Measurements from ENCODE around the gene IFFO2.

IFFO2 gene

DNA sequence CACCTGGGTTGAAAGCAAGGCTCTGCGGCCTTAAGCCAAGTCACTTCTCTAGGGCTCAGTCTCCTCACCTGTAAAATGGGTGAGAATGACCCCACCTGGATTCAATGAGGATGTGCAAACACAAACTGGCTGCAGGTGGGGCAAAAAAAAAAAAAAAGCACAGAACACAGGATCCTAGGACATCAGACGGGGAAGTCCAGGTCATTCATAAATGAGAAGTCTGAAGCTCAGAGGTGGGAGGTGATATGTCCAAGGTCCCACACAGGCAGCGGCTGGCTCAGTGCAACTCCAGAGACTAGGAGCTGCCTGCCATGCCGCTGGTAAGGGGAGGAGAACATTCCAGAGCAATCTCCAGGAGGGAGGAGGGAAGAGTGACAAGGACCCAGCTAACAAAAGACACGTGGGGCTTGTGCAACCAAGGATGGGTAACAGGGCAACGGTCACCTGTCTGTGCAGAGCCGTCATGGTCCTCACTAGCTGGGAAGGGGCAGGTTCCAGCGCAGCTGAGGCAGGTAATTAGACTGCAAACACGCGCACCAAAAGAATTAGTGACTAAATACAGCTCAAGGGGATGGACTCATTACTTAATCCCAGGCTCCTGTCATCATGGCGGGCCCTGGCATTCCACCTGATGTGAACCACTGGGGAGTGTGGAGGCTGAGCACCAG lies 19.5 kb downstream of the IFFO2 start:
- DNase-seq (ENCODE audit: low spot score): no peak

DNA sequence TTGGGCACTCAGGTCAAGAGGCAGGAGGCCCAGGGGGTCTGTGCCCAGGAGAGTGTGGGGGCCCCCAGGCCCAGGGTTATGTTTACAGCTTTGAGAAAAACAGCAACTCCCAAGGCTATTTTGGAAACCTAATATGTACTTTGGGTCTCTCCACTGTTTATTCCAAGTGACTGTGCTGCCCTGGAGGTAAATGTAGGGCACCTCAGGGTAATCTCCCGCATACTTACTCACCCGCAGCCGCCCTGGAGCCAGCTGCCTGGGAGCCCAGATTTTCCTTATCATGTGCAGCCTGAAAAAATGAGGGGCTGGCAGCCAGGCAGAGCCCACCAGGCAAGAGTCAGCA lies 20.0 kb downstream of the IFFO2 start:
- DNase-seq (ENCODE audit: low spot score): no peak

DNA sequence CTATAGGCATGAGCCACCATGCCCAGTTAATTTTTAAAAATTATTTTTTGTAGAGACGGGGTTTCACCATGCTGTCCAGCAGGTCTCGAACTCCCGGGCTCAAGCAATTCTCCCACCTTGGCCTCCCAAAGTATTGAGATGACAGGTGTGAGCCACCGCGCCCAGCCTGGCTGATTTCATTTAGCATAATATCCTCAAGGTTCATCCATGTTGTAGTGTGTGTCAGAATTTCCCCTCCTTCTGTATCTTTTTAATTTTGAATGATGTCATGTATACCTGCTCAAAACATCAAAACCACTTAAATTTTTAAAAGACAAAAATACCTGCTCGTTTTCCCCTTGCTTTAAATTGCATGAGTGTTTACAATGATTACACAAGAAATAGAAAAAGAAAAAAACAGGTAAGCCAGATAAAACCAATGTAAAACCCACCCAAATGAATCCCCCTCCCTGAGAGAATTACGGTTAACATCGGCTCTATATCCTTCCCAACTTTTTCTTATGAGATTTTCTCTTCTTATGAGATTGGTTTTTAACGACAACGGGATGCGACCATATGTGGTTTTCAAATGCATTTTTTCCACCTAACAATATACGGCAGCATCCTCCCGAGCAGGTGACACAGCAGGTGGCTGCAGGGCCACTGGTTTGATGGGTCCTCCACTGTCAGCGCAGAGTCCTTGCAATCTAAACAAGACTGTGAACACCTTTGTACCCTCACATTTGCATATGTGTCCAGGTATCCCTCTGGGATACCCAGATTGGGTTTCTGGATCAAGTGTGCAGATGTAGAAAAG lies 22.1 kb downstream of the IFFO2 start:
- no peak for DNase-seq (ENCODE audit: low spot score)

DNA sequence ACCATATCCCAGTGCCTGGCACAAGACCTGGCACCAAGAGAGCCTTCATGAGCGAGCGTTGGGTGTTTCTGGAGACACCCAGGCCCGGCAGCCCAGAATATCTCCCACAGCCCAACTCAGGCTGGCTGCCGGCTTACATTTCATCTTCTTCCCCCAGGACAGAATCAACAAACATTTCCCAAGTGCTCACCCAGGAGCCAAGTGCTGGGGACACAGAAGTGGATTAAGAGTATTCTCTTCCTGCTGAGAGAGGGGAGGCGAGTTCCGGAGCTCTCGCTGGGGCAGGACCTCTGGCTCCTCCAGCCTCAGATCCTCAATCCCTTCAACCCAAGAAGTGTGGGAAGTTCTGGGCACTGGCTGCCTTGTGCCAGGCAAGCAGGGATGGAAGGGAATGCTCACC lies 23.6 kb downstream of the IFFO2 start:
- DNase-seq (ENCODE audit: low spot score): no peak

DNA sequence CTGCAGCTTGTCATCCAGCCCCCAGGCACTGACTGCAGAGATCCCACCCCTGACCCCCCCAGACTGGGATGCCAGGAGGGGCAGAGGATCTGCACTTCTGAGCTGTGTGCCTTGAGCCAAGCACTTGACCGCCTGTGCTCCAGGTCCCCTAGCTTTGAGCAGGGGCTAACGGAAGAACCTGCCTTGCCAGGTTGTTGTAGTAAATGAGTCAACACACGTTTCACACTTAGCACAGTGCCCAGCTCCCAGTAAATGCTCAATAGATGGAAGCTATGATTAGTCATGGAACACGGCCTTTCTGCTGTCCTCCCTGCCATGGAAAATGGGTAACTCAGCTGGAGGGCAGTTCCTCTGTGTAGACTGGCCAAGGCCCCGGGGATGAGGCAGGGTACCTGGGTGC lies 24.1 kb downstream of the IFFO2 start:
- DNase-seq (ENCODE audit: low spot score): no peak

DNA sequence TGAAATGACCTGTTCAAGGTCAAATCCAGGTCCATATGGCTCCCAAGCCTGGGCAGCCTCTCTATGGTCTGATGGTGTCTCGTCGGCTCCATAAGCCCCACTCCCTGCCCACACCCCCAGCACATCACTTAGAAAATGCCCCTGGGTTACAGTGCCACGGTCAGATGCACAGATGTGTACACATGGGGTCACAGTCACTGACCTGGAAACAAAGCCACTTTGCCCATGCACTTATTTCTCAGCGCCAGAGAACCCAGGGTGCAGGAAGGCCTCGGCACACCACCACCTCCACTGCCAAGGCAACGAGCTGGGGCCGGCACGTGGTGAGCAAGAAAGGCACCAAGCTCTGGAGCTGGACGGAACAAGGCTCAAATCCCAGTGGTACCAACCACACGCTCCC lies 24.7 kb downstream of the IFFO2 start:
- no peak for DNase-seq (ENCODE audit: low spot score)

DNA sequence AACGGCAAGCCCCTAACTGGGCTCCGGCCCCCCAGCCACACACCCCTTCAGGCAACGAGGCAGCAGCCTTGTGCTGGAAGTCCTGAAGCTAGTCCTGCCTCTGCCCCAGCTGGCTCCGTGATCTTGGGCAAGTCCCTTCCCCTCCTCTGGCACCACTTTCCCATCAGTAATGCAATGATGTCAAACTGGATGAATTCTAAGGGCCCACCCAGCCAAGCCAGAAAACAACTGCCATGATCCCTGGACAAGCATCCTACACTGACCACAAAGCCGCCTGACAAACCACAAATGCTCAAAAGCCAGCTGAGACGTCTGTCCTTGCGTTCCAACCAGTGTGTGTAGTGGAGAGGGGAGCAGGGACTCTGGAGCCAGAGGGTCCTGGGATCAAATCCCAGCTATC lies 26.8 kb downstream of the IFFO2 start:
- DNase-seq (ENCODE audit: low spot score): peak; percentile 73

DNA sequence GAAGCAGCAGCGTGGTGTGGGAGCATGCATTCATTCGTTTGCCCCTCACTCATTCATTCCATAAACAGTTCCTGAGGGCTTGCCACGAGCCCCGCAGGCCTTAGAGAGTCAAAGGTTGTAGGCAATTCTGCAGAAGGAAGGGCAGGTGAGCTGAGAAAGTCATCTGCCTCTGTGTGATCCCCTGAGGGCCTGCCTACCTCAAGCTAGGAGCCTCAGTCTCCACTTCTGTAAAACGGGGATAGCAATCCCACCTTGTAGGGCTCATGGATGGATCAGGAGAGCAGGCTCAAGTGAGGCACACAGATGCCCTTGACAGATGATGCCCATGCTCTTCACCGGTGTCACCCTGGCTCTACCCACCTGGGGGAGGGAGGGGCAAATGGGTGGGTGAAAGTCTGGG lies 27.5 kb downstream of the IFFO2 start:
- no peak for DNase-seq (ENCODE audit: low spot score)

DNA sequence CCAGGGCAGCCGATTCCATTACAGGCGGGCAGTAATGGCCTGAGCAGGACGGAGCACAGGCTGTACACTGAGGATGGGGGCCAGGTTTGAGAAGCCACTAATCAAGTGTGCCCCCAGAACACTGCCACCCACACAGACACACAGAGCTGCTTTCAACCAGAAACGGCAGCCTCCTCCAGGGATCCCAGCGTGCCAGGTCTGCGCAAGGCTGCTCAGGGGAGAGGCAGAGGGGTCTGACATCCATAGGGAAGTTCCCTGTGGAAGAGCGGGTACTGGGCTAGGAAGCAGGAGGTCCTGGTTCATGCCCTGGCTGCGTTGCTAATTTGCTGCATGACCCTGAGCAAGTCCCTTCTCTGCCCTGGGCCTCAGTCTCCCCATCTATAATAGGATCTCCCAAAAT lies 28.1 kb downstream of the IFFO2 start:
- no peak for DNase-seq (ENCODE audit: low spot score)

DNA sequence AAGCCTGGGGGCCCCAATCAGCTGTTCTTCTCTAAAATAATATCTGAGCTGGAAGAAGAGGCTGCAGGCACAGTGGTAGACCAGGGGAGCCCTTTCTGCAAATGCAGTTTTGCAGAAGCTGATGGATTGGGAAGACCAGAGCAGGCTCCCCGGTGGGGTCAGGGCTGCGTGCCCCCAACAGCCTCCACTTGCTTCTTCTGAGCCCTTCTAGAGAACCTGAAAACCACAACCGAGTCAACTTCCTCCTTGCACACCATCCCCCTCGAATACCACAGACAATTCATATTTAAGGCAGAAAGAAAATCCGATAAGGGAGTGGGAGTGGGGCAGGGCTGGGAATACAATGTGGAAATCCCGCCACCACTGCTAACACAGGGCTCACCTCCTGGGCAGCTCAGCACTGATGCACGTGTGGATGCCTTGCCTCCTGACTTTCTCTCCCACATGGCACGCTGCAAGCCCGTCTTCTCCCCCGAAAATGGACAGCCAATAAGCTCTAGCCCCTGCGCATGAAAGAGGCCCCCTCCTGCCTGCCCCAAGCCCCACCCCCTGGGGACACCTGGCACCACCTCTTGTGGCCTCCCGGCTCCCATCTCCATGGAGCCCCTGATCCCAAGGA lies 28.7 kb downstream of the IFFO2 start:
- no peak for DNase-seq (ENCODE audit: low spot score)

DNA sequence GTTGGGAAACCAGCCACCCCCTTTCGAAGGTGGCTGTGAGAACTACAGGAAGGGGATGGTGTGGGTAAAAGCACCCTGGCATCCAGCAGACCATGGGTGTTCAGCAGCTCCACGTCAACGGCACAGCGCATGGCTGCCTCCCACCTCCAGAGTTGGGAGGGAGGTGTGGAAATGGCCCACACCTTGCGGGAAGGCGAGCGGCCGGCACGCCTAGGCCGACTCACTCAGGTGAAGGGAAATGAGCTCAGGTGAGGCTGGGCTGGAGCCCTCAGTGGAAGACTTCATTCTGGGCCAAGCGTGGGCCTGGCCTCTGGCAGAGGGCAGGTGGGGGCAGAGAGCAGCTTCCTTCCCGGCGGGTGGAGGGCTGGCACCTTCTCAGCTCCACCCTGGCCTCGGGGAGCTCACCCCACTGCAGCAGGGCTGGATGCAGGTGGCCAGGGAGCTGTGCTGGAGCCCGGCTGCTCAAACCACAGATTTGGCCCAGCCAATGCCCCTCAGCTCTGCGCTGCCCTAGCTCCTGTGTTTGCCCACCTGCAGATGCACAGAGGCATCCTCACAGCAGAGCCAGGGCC lies 29.3 kb downstream of the IFFO2 start:
- no peak for DNase-seq (ENCODE audit: low spot score)

DNA sequence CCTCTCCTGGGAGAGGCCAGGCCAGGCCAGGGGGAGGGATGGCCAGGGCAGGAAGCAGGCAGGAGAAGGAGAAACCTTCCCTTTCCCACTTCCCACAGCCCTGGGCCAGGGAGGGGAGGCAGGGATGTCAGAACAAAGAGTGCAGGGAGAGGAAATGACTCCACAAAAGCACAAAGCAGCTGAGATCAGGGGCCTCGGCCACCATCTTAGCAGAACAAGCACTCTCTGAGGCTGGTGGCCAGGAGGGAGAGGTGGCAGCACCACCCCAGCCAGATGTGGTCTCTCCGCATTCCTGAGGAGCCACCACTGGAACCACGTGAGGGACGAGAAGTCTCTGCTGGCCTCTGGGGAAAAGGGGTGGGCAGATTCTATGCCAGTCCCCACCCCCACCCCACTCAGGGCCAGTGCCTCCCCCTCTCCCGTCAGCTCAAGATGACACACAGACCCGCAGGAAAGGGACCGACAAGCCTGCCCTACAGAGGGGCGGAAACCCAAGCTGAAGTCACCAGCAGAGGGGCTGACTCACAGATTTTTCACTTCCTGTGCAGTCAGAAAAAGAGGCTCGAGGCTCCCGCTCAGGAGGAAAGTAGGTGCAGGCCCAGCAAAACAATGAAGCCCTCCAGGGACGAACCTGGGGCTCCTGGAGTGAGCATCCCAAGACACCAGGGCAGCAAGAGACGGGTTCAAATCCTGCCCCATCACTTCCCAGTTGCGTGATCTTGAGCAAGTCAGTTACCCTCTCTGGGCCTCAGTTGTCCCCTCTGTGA lies 30.0 kb downstream of the IFFO2 start:
- peak; percentile 99 for DNase-seq (ENCODE audit: low spot score)

DNA sequence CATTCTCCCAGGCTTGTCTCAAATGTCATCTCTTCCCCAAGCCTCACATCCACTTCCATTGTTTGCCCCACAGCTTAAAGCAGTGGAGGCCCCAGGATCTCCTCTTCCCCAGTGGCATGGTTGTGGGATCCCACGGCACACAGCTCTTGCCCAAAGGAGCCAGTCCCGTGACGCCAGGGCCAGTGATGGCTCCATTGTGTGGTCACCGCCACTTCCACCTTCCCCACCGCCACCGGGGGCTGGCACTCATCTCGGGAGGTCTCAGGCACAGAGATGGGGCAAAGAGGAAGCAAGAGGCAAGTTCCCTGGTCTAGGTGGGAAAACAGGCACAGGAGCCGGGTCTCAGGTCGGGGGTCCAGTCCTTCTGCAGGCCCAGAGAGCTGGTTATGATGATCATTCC lies 31.2 kb downstream of the IFFO2 start:
- no peak for DNase-seq (ENCODE audit: low spot score)

DNA sequence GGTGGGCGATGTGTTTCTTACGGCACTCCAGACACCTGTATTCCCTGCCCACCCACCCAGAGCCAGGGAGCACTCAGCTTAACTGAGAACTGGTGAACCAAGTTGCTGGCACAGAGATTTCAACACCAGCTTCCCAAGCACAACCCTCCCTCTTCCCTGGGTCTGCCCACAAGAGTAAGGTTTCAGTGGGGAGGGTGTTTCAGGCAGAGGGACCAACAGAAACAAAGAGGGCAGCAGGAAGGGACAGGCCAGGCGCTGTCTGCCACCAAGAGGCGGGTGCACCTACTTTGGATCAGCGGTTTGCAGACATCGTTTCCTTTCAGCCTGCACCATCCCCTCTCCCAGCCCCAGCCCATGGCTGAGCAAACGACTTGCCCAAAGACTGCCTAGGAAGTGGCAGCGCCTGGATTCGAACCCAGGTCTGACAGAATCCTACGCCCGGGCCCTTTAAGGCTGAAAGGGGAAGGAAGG lies 32.2 kb downstream of the IFFO2 start:
- DNase-seq (ENCODE audit: low spot score): no peak

DNA sequence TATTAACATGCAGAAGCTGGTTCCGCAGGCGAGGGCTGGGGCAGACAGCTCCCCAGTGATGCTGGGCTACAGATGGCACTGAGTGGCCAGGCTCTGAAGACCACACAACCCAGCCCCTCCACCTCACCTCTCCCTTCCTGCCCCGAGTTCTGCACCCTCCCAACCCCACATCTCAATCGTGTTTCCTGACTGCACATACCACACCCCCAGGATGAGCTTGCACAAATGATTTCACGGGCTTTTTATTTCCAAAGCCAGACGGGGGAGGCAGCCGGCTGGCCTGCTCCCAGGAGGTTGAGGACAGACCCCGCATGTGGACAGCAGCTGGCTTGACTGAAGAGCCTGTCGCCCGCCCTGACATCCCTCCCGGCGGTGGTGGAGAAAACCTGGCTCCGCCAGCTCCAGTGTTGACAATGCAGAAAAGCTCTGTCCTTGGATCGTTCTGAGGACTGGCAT lies 32.7 kb downstream of the IFFO2 start:
- DNase-seq (ENCODE audit: low spot score): no peak

DNA sequence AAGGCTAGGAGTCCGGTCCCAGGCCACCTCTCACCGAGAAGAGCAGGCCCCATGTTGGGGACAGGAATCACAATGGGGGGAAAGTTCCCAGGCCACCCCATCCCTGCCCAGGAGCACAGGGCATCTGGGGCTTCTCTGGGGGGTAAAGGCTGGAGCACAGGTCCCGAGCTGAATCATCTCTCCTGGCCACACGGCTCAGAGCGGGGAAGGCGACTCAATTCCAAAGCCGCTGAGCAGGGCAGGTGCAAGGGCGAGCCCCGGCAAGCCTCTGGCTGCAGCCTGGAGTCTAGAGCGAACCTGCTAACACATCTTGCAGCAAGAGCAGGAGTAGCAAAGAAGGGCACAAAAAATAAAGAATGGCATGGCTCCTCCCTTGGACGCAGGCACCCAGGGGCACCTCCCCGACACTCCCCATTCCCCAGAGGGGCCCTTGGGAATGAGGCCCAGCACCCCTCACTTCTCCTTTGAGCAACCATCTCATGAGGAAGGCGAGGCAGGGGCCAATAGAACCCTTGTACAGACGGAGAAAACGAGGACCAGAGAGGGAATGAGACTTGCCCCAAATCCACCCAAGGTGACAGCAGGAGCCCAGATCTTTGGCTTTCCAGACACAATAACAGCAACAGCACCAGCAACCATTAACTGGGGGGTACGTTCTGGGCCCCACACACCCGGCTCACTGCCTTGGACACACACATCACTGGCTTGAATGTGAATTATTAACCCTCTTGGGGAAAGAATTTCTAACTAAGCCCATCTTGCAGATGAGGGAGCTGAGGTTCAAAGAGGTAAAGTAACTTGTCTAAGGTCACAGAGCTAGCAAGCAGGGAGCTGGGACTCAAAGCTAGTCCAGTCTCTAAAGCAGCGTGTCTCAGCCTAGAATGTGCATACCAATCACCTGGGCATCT lies 33.4 kb downstream of the IFFO2 start:
- no peak for DNase-seq (ENCODE audit: low spot score)

DNA sequence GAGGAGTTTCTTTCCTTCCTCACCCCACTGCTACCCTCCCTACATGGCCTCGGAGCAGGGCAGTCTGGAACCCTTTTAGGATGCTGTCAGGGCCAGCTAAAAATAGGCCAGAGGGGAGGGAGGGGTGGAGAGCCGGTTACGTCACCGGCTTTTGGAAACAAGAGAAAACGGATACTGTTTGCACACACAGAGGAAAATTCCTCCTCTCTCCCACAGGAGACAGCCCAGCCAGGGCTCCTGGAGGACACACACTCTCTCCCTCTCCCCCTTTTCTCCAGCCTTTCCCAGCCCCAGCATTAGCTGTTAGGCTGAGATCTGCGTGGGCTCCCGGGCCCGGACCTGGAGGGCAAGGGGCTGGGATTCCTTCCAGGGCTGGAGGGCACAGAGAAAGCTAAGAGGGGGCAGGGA lies 34.2 kb downstream of the IFFO2 start:
- peak; percentile 94 for DNase-seq (ENCODE audit: low spot score)

DNA sequence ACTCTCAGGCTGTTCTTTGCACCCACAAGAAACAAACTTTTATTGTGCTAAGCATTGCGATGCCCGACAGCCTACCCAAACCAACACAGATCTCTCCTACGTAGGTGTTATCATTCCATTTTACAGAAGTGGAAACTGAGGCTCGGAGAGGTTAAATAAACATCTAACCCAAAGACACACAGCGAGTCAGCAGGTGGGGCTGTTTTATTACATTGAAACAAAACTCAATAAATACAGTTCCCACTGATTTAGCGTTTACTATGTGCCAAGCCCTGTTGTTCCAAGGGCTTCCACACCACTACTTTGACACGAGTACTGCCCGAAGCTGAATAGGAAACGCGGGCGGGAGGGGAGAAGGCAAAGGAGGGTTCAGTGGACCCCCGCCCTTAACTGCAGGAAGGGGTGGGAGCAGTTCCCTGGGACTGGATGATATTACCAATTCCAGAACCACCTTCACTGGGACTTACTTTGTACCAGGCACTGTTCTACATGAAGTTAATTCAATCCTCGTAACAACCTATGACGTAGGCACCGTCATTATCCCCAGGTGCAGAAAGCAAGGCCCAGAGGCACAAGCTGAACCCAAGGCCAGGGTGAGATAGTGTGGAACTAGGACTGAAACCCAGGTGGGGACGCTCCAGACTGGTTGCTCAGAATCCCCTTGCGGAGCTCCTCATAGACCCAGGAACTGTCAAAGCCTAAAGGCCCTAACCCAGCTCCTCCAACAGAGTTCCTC lies 34.8 kb downstream of the IFFO2 start:
- no peak for DNase-seq (ENCODE audit: low spot score)

DNA sequence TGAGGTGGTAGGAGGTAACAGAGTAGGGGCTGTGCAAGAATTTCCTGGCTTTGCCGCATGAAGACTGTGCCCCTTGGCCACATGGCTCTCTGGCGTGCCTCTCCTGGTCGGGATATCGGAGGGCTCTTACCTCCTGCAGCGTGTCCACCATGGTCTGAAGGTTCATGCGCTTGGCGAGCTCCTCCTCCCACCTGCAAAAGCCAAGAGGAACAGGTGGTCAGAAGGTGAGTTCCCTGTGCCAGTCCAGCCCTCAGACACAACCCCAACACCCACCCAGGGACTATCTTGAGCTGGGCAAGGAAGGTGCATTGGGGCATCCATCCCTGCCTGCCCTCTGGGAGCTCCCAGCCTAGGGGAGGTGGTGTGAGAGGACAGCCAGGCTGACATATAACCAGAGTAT lies 35.5 kb downstream of the IFFO2 start:
- no peak for DNase-seq (ENCODE audit: low spot score)

DNA sequence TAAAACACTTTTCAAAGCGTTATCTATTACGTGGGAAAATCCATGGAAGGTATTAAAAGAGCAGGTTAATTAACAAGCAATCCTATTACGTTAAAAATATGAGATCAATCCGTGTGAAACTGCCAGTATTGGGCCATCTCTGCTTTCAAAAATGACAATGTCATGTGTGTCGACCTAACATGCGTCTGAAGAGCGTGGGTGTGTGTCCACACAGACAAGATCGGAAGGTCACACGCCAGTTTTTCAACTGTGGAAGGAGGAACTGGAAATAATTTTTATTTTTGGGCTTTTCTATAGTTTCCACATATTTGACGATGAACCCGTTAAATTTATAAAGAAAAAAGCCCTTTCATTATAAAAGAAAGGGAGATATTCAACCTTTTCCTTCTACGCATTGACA lies 36.5 kb downstream of the IFFO2 start:
- no peak for DNase-seq (ENCODE audit: low spot score)
